GM12864 (cell line): Measurements from ENCODE around the gene PDZD4.
"Not testable (repeated sequence)": the region's sequence is repeated elsewhere in the genome, so short reads cannot be mapped to it uniquely, and the experiment has no call there.

Experiments
- DNase-seq: peaks from one replicate; pipeline ENCODE4 v3.0.0-alpha.2; 2011; ENCODE audit warnings: low read depth
- H3K4me3 ChIP-seq: 2 replicates; pipeline ENCODE4 v1.5.1; 2011; ENCODE audit warnings: mild to moderate bottlenecking, low read depth, low read length, control low read depth
- TF ChIP-seq, protein P1 (sequence below): IDR thresholded peaks from 2 replicates; pipeline ENCODE4 v1.5.1; 2011; ENCODE audit warnings: low read depth, mild to moderate bottlenecking, moderate library complexity, low read length, control low read depth, inconsistent platforms; ENCODE audit errors: missing control alignments

Gene PDZD4

DNA sequence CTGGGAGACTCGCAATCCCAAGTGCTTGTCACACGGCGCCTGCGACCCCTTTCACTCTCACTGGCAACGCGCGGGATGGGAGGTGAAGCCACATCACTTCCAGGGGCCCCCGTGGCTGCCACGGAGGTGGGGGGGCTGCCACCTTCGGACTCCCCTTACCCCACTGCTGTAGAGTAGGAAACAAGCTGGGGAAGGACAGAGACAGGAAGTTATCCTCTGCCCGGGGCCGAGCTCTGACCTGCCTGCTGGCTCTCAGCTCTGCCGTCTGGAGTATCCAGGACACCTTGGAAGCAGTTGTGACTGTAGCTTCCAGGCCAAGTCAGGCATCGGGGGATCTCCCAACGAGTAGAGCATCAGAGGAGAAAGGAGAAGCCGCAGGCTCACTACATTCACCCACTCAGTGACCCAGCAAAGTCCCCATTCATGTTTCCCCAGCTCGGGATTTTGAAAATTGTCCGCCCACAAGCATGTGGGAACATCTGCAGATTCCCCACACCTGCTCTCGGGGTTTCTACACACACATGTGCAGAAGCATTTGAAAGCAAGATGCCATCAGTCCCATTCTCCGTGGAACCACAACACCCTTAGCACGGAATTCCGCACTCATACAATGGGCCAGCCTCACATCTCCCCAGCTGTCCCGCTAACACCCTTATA lies 10.8 kb downstream of the PDZD4 start:
- no peak overlapping the region for H3K4me3 ChIP-seq
- no peak for DNase-seq
- TF ChIP-seq, protein P1, sequence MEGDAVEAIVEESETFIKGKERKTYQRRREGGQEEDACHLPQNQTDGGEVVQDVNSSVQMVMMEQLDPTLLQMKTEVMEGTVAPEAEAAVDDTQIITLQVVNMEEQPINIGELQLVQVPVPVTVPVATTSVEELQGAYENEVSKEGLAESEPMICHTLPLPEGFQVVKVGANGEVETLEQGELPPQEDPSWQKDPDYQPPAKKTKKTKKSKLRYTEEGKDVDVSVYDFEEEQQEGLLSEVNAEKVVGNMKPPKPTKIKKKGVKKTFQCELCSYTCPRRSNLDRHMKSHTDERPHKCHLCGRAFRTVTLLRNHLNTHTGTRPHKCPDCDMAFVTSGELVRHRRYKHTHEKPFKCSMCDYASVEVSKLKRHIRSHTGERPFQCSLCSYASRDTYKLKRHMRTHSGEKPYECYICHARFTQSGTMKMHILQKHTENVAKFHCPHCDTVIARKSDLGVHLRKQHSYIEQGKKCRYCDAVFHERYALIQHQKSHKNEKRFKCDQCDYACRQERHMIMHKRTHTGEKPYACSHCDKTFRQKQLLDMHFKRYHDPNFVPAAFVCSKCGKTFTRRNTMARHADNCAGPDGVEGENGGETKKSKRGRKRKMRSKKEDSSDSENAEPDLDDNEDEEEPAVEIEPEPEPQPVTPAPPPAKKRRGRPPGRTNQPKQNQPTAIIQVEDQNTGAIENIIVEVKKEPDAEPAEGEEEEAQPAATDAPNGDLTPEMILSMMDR = no peak

DNA sequence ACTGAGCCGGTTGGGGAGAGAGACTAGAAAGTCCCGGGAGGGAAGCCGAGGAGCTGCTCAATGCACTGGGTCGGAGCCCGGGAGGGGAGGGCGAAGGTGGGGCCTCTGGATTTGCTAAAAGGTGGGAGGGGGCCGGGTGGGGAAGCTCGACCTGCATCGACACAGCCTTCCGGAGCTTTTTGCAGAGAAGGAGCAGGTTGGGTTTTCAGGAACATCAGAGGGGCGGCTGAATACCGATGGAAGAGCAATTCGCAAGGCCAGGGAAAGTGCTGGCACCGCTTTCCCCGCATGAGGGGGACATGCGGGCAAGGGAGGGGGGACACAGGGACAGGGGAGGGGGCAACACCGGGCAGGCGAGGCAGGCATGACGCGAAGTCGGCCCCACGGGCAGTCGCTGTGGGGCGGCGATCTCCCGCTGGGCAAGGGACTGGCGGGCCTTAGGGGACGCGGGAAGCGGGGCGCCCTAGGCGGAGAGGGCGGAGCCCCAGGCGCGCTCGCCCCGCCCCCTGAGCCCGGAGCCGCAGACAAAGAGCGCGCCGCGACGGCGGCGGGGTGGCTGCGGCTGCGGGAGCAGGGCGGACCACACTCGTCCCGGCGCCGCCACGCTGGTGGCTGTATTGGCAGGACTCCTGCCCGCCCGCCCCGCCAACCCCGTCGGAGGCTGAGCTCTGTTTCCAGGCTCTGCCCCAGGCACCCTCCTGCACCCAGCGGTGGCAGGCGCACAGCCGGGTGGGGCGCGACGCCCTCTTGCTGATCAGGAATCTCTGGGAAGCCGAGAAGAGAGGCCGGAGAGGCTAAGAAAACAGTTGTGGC lies 11.6 kb downstream of the PDZD4 start:
- TF ChIP-seq, protein P1 = no peak
- DNase-seq = no peak
- H3K4me3 ChIP-seq = no peak overlapping the region

DNA sequence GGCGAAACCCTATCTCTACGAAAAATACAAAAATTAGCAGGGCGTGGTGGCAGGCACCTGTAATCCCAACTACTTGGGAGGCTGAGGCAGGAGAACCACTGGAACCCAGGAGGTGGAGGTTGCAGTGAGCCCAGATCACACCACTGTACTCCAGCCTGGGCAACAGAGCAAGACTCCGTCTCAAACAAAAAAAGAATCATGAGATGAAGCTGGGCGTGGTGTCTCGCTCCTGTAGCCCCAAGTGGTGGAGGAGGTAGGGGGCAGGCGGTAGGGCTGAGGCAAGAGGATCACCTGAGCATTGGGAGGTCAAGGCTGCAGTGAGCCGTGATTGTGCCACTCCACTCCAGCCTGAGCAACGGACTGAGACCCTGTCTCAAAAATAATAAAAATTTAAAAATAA lies 12.3 kb downstream of the PDZD4 start:
- not testable (repeated sequence) for H3K4me3 ChIP-seq, DNase-seq

DNA sequence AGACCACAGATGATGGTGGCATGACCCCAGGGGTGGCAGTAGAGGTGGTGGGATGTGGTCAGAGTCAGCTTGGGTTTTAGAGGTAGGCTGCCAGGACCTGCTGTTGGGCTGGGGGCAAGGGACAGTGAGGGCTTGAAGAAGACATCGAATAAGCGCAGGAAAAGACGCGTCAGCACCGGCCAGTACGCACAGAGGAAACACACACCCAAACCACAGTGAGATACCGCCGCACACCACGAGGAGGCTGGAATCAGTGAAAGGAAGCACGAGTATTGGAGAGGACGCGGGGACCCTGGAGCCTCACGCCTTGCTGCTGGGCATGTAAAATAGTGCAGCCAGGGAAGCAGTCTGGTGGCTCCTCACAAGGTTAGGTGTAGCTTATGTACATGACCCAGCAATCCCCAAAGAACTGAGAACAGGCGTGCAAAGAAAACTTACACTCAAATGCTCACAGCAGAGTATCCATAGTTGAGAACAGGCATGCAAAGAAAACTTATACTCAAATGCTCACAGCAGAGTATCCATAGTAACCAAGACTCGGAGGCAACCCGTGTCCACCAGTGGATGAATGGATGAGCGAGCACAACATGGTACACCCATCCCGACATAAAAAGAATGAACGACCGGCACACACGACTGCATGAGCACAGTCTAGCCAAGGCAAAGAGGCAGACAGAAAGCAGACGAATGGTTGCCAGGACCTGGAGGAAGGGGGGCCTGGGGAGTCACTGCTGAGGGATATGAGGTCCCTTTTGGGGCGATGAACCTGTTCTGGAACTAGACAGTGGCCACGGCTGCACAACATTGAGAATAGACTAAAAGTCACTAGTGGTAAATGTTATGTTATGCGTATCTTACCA lies 13.3 kb downstream of the PDZD4 start:
- no peak overlapping the region for H3K4me3 ChIP-seq
- no peak for DNase-seq

DNA sequence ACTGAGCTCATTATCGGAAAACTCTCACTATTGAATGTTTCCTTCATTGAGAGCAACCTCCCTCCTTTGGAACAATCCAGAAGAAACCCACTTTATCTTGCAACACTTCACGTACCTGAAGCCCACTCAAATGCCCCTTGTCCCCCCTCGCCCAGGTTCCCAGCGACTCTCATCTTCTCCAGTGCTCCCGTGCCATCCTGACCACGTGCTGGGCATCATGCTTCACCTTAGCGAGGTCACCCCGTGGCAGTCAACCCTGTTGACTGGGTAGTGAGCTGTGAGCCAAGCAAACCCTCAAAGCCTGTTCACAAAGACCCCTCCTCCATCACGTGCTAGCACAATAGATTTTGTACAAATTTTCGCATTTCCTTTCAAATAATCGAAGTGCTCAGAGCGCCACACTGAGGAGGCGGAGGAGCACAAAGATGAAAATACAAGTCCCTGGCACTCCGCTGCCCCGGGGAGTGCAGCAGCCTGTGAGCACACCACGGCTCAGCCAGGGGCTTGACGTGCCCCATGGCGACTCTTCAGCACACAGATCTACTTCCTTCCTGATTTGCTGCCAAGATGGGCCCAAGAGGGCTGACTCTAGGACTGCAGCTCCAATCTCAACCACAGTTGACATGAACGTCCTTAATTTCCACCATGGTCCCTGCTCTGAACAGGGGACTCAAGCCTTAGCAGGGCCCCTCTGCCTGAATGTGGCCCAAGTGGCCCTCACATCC lies 15.6 kb downstream of the PDZD4 start:
- TF ChIP-seq, protein P1 = no peak
- H3K4me3 ChIP-seq = no peak overlapping the region
- DNase-seq = no peak

More for the DNA sequence above, 13.3 kb downstream of the PDZD4 start:
- TF ChIP-seq, protein P1 = no peak

DNA sequence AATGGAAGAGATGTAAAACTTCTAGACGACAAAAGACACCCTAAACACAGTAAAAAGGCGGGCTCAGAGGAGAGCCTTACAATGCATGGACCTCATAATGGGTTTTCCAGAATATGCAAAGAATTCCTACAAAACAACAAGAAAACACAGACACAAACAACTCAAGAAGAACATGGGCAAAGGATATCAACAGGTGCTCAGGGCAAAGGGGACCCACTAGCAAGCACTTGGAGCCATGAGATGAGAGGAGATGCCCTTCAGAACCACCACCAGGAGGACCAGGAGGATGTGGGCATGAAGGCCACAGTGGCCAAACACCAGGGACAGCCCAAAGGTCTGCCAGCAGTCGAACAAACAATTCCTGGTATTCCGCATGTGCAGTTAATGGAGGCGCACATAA lies 17.2 kb downstream of the PDZD4 start:
- TF ChIP-seq, protein P1 = no peak
- H3K4me3 ChIP-seq = no peak overlapping the region
- DNase-seq = no peak
